ENCODE results near the gene PCSK7.

The PCSK7 gene

GRCh38 chr11:117239295-117239694, 7.4 kb upstream of the PCSK7 start:
- Histone ChIP-seq H2AFZ (ENCODE audit: low read depth, low read length, severe bottlenecking) (no peak overlapping the region), H3K36me3 (ENCODE audit: low read length) (no peaks in the 10 kb centered on the region; the same call in 1 of the 2 replicates), H3K9me2 (replicated peaks; ENCODE audit: insufficient read depth, low read length) (no peaks in the 10 kb centered on the region), H3K27me3 (ENCODE audit: low read length) (no peaks in the 10 kb centered on the region), H3K4me3 (ENCODE audit: insufficient read depth, low read length, poor library complexity, severe bottlenecking) (no peak overlapping the region), H3K4me2 (ENCODE audit: low read depth, low read length, poor library complexity, severe bottlenecking) (no peak overlapping the region), H4K20me1 (ENCODE audit: low read depth, low read length) (no peaks in the 10 kb centered on the region), H3F3A (ENCODE audit: insufficient read depth) (peaks cover 7% of the 10 kb centered on the region; the same call in 1 of the 2 replicates), H3K9me3 (ENCODE audit: insufficient read depth, low read length) (no peaks in the 10 kb centered on the region), H3K27ac (ENCODE audit: low read depth, low read length) (no peak overlapping the region), H3K79me2 (ENCODE audit: insufficient read depth, low read length) (peaks cover 5% of the 10 kb centered on the region; the same call in 1 of the 2 replicates), H3K9ac (ENCODE audit: low read length) (no peak overlapping the region)
- TF ChIP-seq EZH2phosphoT487 (conservative IDR thresholded peaks at IDR 0.05; ENCODE audit: low read length) (no peak), CTCF (IDR thresholded peaks at IDR 0.05; ENCODE audit: insufficient read depth, low read length, poor library complexity, severe bottlenecking) (no peak)

GRCh38 chr11:117238221-117238620, 6.3 kb upstream of the PCSK7 start:
- TF ChIP-seq EZH2phosphoT487 (conservative IDR thresholded peaks at IDR 0.05; ENCODE audit: low read length): no peak
- TF ChIP-seq CTCF (IDR thresholded peaks at IDR 0.05; ENCODE audit: insufficient read depth, low read length, poor library complexity, severe bottlenecking): no peak
- Histone ChIP-seq H3K27me3 (ENCODE audit: low read length) (no peaks in the 10 kb centered on the region), H3K9ac (ENCODE audit: low read length) (no peak overlapping the region), H3K4me3 (ENCODE audit: insufficient read depth, low read length, poor library complexity, severe bottlenecking) (no peak overlapping the region), H2AFZ (ENCODE audit: low read depth, low read length, severe bottlenecking) (no peak overlapping the region), H3K79me2 (ENCODE audit: insufficient read depth, low read length) (peaks cover 14% of the 10 kb centered on the region; the same call in 1 of the 2 replicates), H3K9me2 (replicated peaks; ENCODE audit: insufficient read depth, low read length) (no peaks in the 10 kb centered on the region), H3K9me3 (ENCODE audit: insufficient read depth, low read length) (no peaks in the 10 kb centered on the region), H3K4me2 (ENCODE audit: low read depth, low read length, poor library complexity, severe bottlenecking) (no peak overlapping the region), H3K36me3 (ENCODE audit: low read length) (no peaks in the 10 kb centered on the region; the same call in 1 of the 2 replicates), H3K27ac (ENCODE audit: low read depth, low read length) (no peak overlapping the region), H4K20me1 (ENCODE audit: low read depth, low read length) (no peaks in the 10 kb centered on the region), H3F3A (ENCODE audit: insufficient read depth) (peaks cover 10% of the 10 kb centered on the region; the same call in 1 of the 2 replicates)

GRCh38 chr11:117232911-117233409, 1.1 kb upstream of the PCSK7 start:
- Histone ChIP-seq H3K79me2 (ENCODE audit: insufficient read depth, low read length) (peaks cover 38% of the 10 kb centered on the region), H3K9ac (ENCODE audit: low read length) (peak overlapping the region; percentile 95), H3K27ac (ENCODE audit: low read depth, low read length) (peak overlapping the region; percentile 46), H4K20me1 (ENCODE audit: low read depth, low read length) (no peaks in the 10 kb centered on the region), H3K9me2 (replicated peaks; ENCODE audit: insufficient read depth, low read length) (no peaks in the 10 kb centered on the region), H3K36me3 (ENCODE audit: low read length) (no peaks in the 10 kb centered on the region; the same call in 1 of the 2 replicates), H2AFZ (ENCODE audit: low read depth, low read length, severe bottlenecking) (peak overlapping the region; percentile 71), H3K4me3 (ENCODE audit: insufficient read depth, low read length, poor library complexity, severe bottlenecking) (peak overlapping the region; percentile 99), H3F3A (ENCODE audit: insufficient read depth) (peaks cover 14% of the 10 kb centered on the region; the same call in 1 of the 2 replicates), H3K27me3 (ENCODE audit: low read length) (no peaks in the 10 kb centered on the region), H3K9me3 (ENCODE audit: insufficient read depth, low read length) (no peaks in the 10 kb centered on the region), H3K4me2 (ENCODE audit: low read depth, low read length, poor library complexity, severe bottlenecking) (peak overlapping the region; percentile 94)
- TF ChIP-seq EZH2phosphoT487 (conservative IDR thresholded peaks at IDR 0.05; ENCODE audit: low read length): no peak
- TF ChIP-seq CTCF (IDR thresholded peaks at IDR 0.05; ENCODE audit: insufficient read depth, low read length, poor library complexity, severe bottlenecking): no peak
